Cardiac fibroblast (primary cell): ENCODE results near the gene KRT40.
A peak's percentile ranks its signal among the peaks of the same experiment; 100 is the strongest.

ENCODE experiments used
- DNase-seq, 2 donors: peaks; one replicate each; pipeline versions ENCODE4 v3.0.0 to v3.0.0-alpha.2; 2010; ENCODE audit warnings: low read depth in 2 of 2
- H3K4me3 ChIP-seq, 2 donors: replicated peaks in 1 of 2; 1 replicate in 1 of 2; 2 replicates in 1 of 2; pipeline ENCODE4 v1.5.1; 2011; ENCODE audit warnings: low read depth in 2 of 2, low read length in 2 of 2, mild to moderate bottlenecking in 2 of 2, moderate library complexity in 1 of 2
- CTCF ChIP-seq: IDR thresholded peaks from one replicate; pipeline ENCODE4 v1.5.1; 2011; ENCODE audit warnings: low read depth, mild to moderate bottlenecking, low read length, inconsistent platforms

The KRT40 gene

GRCh38 chr17:41010441-41010840, 26.3 kb upstream of the KRT40 start:
- no peak for TF ChIP-seq CTCF
- H3K4me3 ChIP-seq = no peak overlapping the region
- DNase-seq = no peak

- DNase-seq = no peak
- no peak for TF ChIP-seq CTCF
- no peak overlapping the region for H3K4me3 ChIP-seq
Measured at GRCh38 chr17:41009936-41010335, 25.8 kb upstream of the KRT40 start.

- TF ChIP-seq CTCF = no peak
- DNase-seq = no peak
Measured at GRCh38 chr17:41009301-41009760, 25.2 kb upstream of the KRT40 start.

GRCh38 chr17:41008811-41009210, 24.7 kb upstream of the KRT40 start, which contains the start of gene KRTAP3-1:
TSS of gene KRTAP3-1 (minus strand) at chr17:41009128. CDS start at chr17:41009074, 54 bp downstream.
- TF ChIP-seq CTCF = no peak
- H3K4me3 ChIP-seq = no peak within 1 kb of the TSS
- DNase-seq = no peak

More at GRCh38 chr17:41009301-41009760, 25.2 kb upstream of the KRT40 start:
- no peak overlapping the region for H3K4me3 ChIP-seq

- TF ChIP-seq CTCF = no peak
- no peak for DNase-seq
- H3K4me3 ChIP-seq = no peak overlapping the region
Measured at GRCh38 chr17:41004397-41004796, 20.3 kb upstream of the KRT40 start.

- no peak for DNase-seq
- TF ChIP-seq CTCF = no peak
- no peak overlapping the region for H3K4me3 ChIP-seq
Measured at GRCh38 chr17:41003926-41004325, 19.8 kb upstream of the KRT40 start.

- peak in 1 of 2 donors; percentile 16 for DNase-seq
- no peak for TF ChIP-seq CTCF
Measured at GRCh38 chr17:41002814-41003213, 18.7 kb upstream of the KRT40 start.

More at GRCh38 chr17:41002814-41003213, 18.7 kb upstream of the KRT40 start:
- no peak overlapping the region for H3K4me3 ChIP-seq
